Measurements from ENCODE around the gene COPG2. TPM values are rescaled to one million over a fixed set of nuclear protein-coding genes. Genes with fewer than 3 reads are reported as not detected.

Gene COPG2
- total and polyA plus RNA-seq, 2 donors (not counting 3 experiments of a cell fraction or from before 2014, with no cell fraction given): 9.4 to 11.6 TPM

- Histone ChIP-seq H2AFZ (ENCODE audit: low read depth, low read length) (peak overlapping the region; percentile 82), H3K4me1 (ENCODE audit: control insufficient read depth, extremely low read depth, insufficient read depth, low read length) (peaks cover 37% of the 10 kb centered on the region), H3K9me3 (replicated peaks; ENCODE audit: control insufficient read depth, insufficient read depth, low read length) (no peaks in the 10 kb centered on the region), H3K4me2 (ENCODE audit: insufficient read depth, low read length) (peak overlapping the region; percentile 45), H3K9me1 (replicated peaks; ENCODE audit: control insufficient read depth, extremely low read depth, insufficient read depth, low read length) (no peaks in the 10 kb centered on the region), H3K36me3 (ENCODE audit: control insufficient read depth in 2 of 2, extremely low read depth in 1 of 2, insufficient read depth in 2 of 2, low read length in 2 of 2) (no peaks in the 10 kb centered on the region), H4K20me1 (replicated peaks; ENCODE audit: control insufficient read depth, extremely low read depth, insufficient read depth, low read length) (no peaks in the 10 kb centered on the region), H3K9ac (replicated peaks; ENCODE audit: extremely low read depth, insufficient read depth, low read length) (no peak overlapping the region), H3K4me3 (replicated peaks in 1 of 3; ENCODE audit: insufficient read depth in 1 of 3, low read depth in 1 of 3, low read length in 3 of 3) (peak overlapping the region in 1 of 3 experiments; percentile 26), H3K27me3 (ENCODE audit: control insufficient read depth in 2 of 2, insufficient read depth in 2 of 2, low read length in 2 of 2) (peaks cover 2 to 7% of the 10 kb centered on the region in 2 experiments), H3K27ac (ENCODE audit: insufficient read depth, low read depth, low read length) (no peak overlapping the region), H3K79me2 (ENCODE audit: control insufficient read depth, insufficient read depth, low read length) (no peaks in the 10 kb centered on the region)
- dilution Hi-C loops (cut with MboI; ENCODE audit: extremely low pct_ligation_motif_present, low sequenced_read_pairs) (no loop called here), intact Hi-C loops (cut with micrococcal nuclease) (loop anchor here (1.0 to 5.0 kb wide), 3 partner anchors 56 to 235 kb away; partner anchors contain the start of gene COPG2)
- TF ChIP-seq FOS (IDR thresholded peaks at IDR 0.05; ENCODE audit: borderline replicate concordance, insufficient read depth, low read length): no peak
- TF ChIP-seq MYC (IDR thresholded peaks at IDR 0.05; ENCODE audit: low read depth, low read length): no peak
- TF ChIP-seq MAX (IDR thresholded peaks at IDR 0.05; ENCODE audit: insufficient read depth, insufficient read length): no peak
- no peak for TF ChIP-seq POLR2A (IDR thresholded peaks at IDR 0.05; ENCODE audit: low read depth, low read length)
- peak; percentile 33 for TF ChIP-seq POLR2AphosphoS5 (IDR thresholded peaks at IDR 0.05; ENCODE audit: insufficient read depth, low read depth, low read length)
- no peak for TF ChIP-seq JUN (IDR thresholded peaks at IDR 0.05; ENCODE audit: borderline replicate concordance, insufficient read depth, insufficient read length, low read depth)
- TF ChIP-seq EZH2 (IDR thresholded peaks at IDR 0.05; ENCODE audit: borderline replicate concordance, low read depth, low read length, severe bottlenecking): no peak
- TF ChIP-seq CTCF (IDR thresholded peaks at IDR 0.05; ENCODE audit: extremely low read depth in 1 of 2, insufficient read depth in 1 of 2, low read depth in 1 of 2, low read length in 2 of 2): no peak
- BruUV-seq (replicated peaks): no TSS peak
- FAIRE-seq: peak; percentile 55
- ChIA-PET CTCF (interaction anchor here (0.6 to 2.3 kb wide), 9 partner anchors 10 to 391 kb away, joined by 3 to 10 read pairs (median 3); no protein-coding TSS in a partner anchor), POLR2A (interaction anchor here (0.7 kb wide), 1 partner anchor 94 kb away, joined by 5 read pairs; no protein-coding TSS in a partner anchor)
- DNase-seq (ENCODE audit: low read depth, low spot score): peak; percentile 51
Observed at GRCh38 chr7:130486954-130487436, 181.6 kb downstream of the COPG2 start.
